Activated T-cell treated with anti-CD3 and anti-CD28 coated beads, Interleukin-2, amount 50 U/mL, for 1 hour (primary cell): ENCODE results near the gene GARIN5A.
"Not testable (repeated sequence)": the region's sequence is repeated elsewhere in the genome, so short reads cannot be mapped to it uniquely, and the experiment has no call there.

Source experiments
- DNase-seq: peaks from one replicate; pipeline ENCODE4 v3.0.0-alpha.2; 2020

The GARIN5A gene

GRCh38 chr19:50486823-50487515 is 10.3 kb upstream of the GARIN5A start:
- peak; percentile 59 for DNase-seq

- DNase-seq: no peak
Observed at GRCh38 chr19:50485284-50485955, 8.8 kb upstream of the GARIN5A start.

- DNase-seq: no peak
Observed at GRCh38 chr19:50482916-50483315, 6.3 kb upstream of the GARIN5A start.

GRCh38 chr19:50482271-50482855 is 5.7 kb upstream of the GARIN5A start:
- no peak for DNase-seq

- DNase-seq: no peak
Observed at GRCh38 chr19:50481351-50482149, 4.9 kb upstream of the GARIN5A start.

- DNase-seq: no peak
Observed at GRCh38 chr19:50480281-50481111, 3.8 kb upstream of the GARIN5A start.

- DNase-seq: no peak
Observed at GRCh38 chr19:50479761-50480251, 3.2 kb upstream of the GARIN5A start.

- DNase-seq: no peak
Observed at GRCh38 chr19:50478901-50479715, 2.5 kb upstream of the GARIN5A start.

GRCh38 chr19:50477751-50478515 is 1.3 kb upstream of the GARIN5A start:
- DNase-seq: no peak

- no peak for DNase-seq
Observed at GRCh38 chr19:50476907-50477238, 225 bp upstream of the GARIN5A start.

GRCh38 chr19:50475736-50476223 is 868 bp downstream of the GARIN5A start:
- DNase-seq: no peak

- DNase-seq: no peak
Observed at GRCh38 chr19:50475101-50475568, 1.5 kb downstream of the GARIN5A start.

GRCh38 chr19:50473336-50473735 is 3.3 kb downstream of the GARIN5A start:
- DNase-seq: not testable (repeated sequence)

GRCh38 chr19:50468818-50469217 is 7.8 kb downstream of the GARIN5A start:
- DNase-seq: no peak

GRCh38 chr19:50467566-50467965 is 9.1 kb downstream of the GARIN5A start:
- no peak for DNase-seq

GRCh38 chr19:50466706-50467039 is 10.0 kb downstream of the GARIN5A start:
- DNase-seq: no peak

GRCh38 chr19:50465986-50466705 is 10.5 kb downstream of the GARIN5A start:
- no peak for DNase-seq

- DNase-seq: no peak
Observed at GRCh38 chr19:50465000-50465399, 11.6 kb downstream of the GARIN5A start.

GRCh38 chr19:50464348-50464747 is 12.3 kb downstream of the GARIN5A start:
- no peak for DNase-seq

GRCh38 chr19:50462970-50463369 is 13.7 kb downstream of the GARIN5A start:
- no peak for DNase-seq
